Measurements from ENCODE around the gene NELL1.

GRCh38 chr11:21412652-21413383 is 743.4 kb downstream of the NELL1 start:
- no peak for TF ChIP-seq CTCF (conservative IDR thresholded peaks at IDR 0.05; ENCODE audit: low read length)
- no peak for TF ChIP-seq EZH2phosphoT487 (IDR thresholded peaks at IDR 0.05; ENCODE audit: borderline replicate concordance)
